Measurements from ENCODE around the gene MELTF. TPM values are rescaled to one million over a fixed set of nuclear protein-coding genes. Genes with fewer than 3 reads are reported as not detected.

Gene MELTF
- total and polyA plus RNA-seq, 2 of the 13 experiments (the other 11 are each of a cell fraction or from before 2014, with no cell fraction given): 3.2 to 7.5 TPM

- Histone ChIP-seq H4K20me1 (ENCODE audit: insufficient read depth, low read length) (no peaks in the 10 kb centered on the region), H3K79me2 (ENCODE audit: insufficient read depth, low read length) (no peaks in the 10 kb centered on the region), H3K27ac (ENCODE audit: extremely low read length, insufficient read depth, low read length) (no peak overlapping the region), H3K9me3 (ENCODE audit: low read length) (no peaks in the 10 kb centered on the region), H3K27me3 (ENCODE audit: control insufficient read depth in 1 of 2, insufficient read depth in 2 of 2, low read length in 2 of 2) (no peaks in the 10 kb centered on the region), H3K4me3 (replicated peaks in 1 of 3; ENCODE audit: insufficient read depth in 1 of 3, low read depth in 2 of 3, low read length in 3 of 3) (no peak overlapping the region), H3K4me2 (ENCODE audit: low read depth, low read length) (no peak overlapping the region), H3K4me1 (ENCODE audit: insufficient read depth, low read length) (peaks cover 19% of the 10 kb centered on the region), H2AFZ (ENCODE audit: low read length) (no peak overlapping the region), H3K36me3 (replicated peaks in 1 of 2; ENCODE audit: control insufficient read depth in 1 of 2, insufficient read depth in 2 of 2, low read length in 2 of 2) (no peaks in the 10 kb centered on the region), H3K9ac (ENCODE audit: insufficient read depth, low read depth, low read length) (no peak overlapping the region)
- DNase-seq (ENCODE audit: low spot score) (no peak), ATAC-seq (no peak), FAIRE-seq (no peak)
- ChIA-PET CTCF (ENCODE audit: low intra/inter-chr PET ratio, low total read pairs) (no interaction called here), POLR2A (no interaction called here)
- in situ Hi-C loops (cut with HindIII; ENCODE audit: extremely low pct_ligation_motif_present, low pct_unique_long_range_greater_than_20kb): no loop called here
- 88% methylated on average over 9 of the region's 11 CpGs for WGBS (ENCODE audit: low lambda C conversion rate)
- intact Hi-C loops (cut with micrococcal nuclease; ENCODE audit: unreplicated experiment): no loop called here
- TF ChIP-seq RXRA (CRISPR knock-in tag; IDR thresholded peaks at IDR 0.05): 0 out of 2 replicates have a peak, but pooled peaks have one; percentile 12
- TF ChIP-seq, protein P1, sequence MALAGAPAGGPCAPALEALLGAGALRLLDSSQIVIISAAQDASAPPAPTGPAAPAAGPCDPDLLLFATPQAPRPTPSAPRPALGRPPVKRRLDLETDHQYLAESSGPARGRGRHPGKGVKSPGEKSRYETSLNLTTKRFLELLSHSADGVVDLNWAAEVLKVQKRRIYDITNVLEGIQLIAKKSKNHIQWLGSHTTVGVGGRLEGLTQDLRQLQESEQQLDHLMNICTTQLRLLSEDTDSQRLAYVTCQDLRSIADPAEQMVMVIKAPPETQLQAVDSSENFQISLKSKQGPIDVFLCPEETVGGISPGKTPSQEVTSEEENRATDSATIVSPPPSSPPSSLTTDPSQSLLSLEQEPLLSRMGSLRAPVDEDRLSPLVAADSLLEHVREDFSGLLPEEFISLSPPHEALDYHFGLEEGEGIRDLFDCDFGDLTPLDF (CRISPR knock-in tag; IDR thresholded peaks at IDR 0.05): no peak
- no TSS peak for BruUV-seq (replicated peaks)
Measured at GRCh38 chr3:197006446-197006845, 23.2 kb downstream of the MELTF start.

DNA sequence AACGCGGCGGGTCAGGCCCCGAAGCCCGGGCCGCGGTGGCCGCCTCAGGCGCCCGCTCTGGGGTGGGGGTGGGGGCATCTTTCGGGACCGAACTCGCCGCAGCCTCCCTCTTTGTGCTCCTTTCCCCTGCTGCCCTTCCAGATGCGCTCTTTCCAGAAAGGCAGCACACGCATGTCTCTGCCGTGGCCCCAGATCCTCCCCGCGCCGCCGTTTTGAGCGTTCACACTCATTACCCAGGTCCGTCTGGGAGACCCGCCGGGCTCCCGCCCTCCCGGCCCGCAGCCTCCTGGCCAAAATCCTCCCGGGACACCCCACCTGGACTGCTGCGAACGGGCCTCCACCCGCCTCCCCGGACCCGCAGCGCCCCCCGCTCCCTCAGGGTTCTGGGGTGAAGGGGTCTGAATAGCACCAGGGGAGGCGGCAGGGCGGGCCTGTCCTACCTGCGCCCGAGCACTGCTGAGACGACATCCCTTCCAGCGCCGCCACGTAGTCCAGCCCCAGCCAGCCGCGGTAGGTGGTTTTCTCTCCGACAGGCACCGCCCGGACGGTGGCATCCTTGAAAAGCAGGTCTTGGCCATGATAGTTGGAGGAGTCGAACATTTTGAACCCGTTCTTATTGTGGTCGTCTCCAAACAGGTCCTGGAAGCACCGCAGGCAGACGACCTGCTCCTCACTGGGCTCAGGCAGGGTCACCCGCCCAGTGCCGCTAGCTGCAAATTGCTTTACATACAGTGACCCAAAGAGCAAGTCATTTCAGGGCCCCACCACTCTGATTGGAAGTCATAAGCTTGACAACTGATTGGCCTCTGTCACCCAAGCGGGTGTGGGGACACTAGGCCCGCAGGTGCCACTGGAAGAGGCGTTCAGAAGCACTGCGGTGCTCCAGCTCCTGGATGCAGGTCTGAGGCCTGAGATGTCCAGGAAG lies 25.9 kb downstream of the MELTF start:
- ATAC-seq (peak; percentile 52), DNase-seq (ENCODE audit: low spot score) (no peak), FAIRE-seq (no peak)
- H3K27ac ChIP-seq (ENCODE audit: extremely low read length, insufficient read depth, low read length): peak overlapping the region; percentile 55
- no peaks in the 10 kb centered on the region for H4K20me1 ChIP-seq (ENCODE audit: insufficient read depth, low read length)
- ChIA-PET POLR2A (interaction anchor here (0.6 to 2.0 kb wide), 2 partner anchors 13 to 26 kb away, joined by 3 to 9 read pairs; partner anchors contain the start of gene MELTF), CTCF (ENCODE audit: low intra/inter-chr PET ratio, low total read pairs) (interaction anchor here (1.5 kb wide), 2 partner anchors 16 to 26 kb away, joined by 3 to 5 read pairs; partner anchors contain the start of gene MELTF)
- in situ Hi-C loops (cut with HindIII; ENCODE audit: extremely low pct_ligation_motif_present, low pct_unique_long_range_greater_than_20kb) (no loop called here), intact Hi-C loops (cut with micrococcal nuclease; ENCODE audit: unreplicated experiment) (no loop called here)
- peak overlapping the region; percentile 60 for H3K9ac ChIP-seq (ENCODE audit: insufficient read depth, low read depth, low read length)
- H3K4me1 ChIP-seq (ENCODE audit: insufficient read depth, low read length): peaks cover 33% of the 10 kb centered on the region
- no peaks in the 10 kb centered on the region for H3K27me3 ChIP-seq (ENCODE audit: control insufficient read depth in 1 of 2, insufficient read depth in 2 of 2, low read length in 2 of 2)
- H3K79me2 ChIP-seq (ENCODE audit: insufficient read depth, low read length): no peaks in the 10 kb centered on the region
- no peak overlapping the region for H2AFZ ChIP-seq (ENCODE audit: low read length)
- H3K9me3 ChIP-seq (ENCODE audit: low read length): no peaks in the 10 kb centered on the region
- WGBS (ENCODE audit: low lambda C conversion rate): 76% methylated on average over 32 of the region's 61 CpGs
- no peaks in the 10 kb centered on the region for H3K36me3 ChIP-seq (replicated peaks in 1 of 2; ENCODE audit: control insufficient read depth in 1 of 2, insufficient read depth in 2 of 2, low read length in 2 of 2)
- H3K4me2 ChIP-seq (ENCODE audit: low read depth, low read length): peak overlapping the region; percentile 75
- BruUV-seq (replicated peaks): TSS peak; percentile 45
- H3K4me3 ChIP-seq (replicated peaks in 1 of 3; ENCODE audit: insufficient read depth in 1 of 3, low read depth in 2 of 3, low read length in 3 of 3): peak overlapping the region; percentile 50 to 63 (median 52); a peak in 5 of 6 replicates
- TF ChIP-seq TRIM24 (CRISPR knock-in tag; IDR thresholded peaks at IDR 0.05) (no peak), ZNF234 (CRISPR knock-in tag; conservative IDR thresholded peaks at IDR 0.05) (no peak), ZNF777 (CRISPR knock-in tag; IDR thresholded peaks at IDR 0.05) (peak; percentile 38; the same call in 1 of the 2 replicates), ZNF484 (CRISPR knock-in tag; IDR thresholded peaks at IDR 0.05; ENCODE audit: borderline replicate concordance, low read depth) (no peak), ZNF687 (CRISPR knock-in tag; IDR thresholded peaks at IDR 0.05) (peak; percentile 47; the same call in 1 of the 2 replicates), ZNF570 (CRISPR knock-in tag; IDR thresholded peaks at IDR 0.05; ENCODE audit: borderline replicate concordance) (no peak)

All from HepG2 (cell line).